Measurements from ENCODE around the gene NUDT7.

- TF ChIP-seq, protein P1, sequence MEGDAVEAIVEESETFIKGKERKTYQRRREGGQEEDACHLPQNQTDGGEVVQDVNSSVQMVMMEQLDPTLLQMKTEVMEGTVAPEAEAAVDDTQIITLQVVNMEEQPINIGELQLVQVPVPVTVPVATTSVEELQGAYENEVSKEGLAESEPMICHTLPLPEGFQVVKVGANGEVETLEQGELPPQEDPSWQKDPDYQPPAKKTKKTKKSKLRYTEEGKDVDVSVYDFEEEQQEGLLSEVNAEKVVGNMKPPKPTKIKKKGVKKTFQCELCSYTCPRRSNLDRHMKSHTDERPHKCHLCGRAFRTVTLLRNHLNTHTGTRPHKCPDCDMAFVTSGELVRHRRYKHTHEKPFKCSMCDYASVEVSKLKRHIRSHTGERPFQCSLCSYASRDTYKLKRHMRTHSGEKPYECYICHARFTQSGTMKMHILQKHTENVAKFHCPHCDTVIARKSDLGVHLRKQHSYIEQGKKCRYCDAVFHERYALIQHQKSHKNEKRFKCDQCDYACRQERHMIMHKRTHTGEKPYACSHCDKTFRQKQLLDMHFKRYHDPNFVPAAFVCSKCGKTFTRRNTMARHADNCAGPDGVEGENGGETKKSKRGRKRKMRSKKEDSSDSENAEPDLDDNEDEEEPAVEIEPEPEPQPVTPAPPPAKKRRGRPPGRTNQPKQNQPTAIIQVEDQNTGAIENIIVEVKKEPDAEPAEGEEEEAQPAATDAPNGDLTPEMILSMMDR (IDR thresholded peaks at IDR 0.05), result no peak
- no peak for TF ChIP-seq POLR2A (IDR thresholded peaks at IDR 0.05)
These were observed 47.4 kb upstream of the NUDT7 start for GRCh38 chr16:77674888-77675287.

All from esophagus squamous epithelium (tissue), 4 donors.